NCI-H1694 treated with DMSO at 0.1 percent for 48 hours (cell line): ENCODE measurements around the gene PLA2G4F.

Experiments used
- DNase-seq: peaks from one replicate; lab custom pipeline; 2025; lab: John Stamatoyannopoulos, UW

The PLA2G4F gene

GRCh38 chr15:42165106-42165505 is 8.7 kb upstream of the PLA2G4F start:
- DNase-seq = no peak

- DNase-seq = no peak
Measured at GRCh38 chr15:42163947-42164550, 7.6 kb upstream of the PLA2G4F start.

- no peak for DNase-seq
Measured at GRCh38 chr15:42163291-42163690, 6.9 kb upstream of the PLA2G4F start.

DNA sequence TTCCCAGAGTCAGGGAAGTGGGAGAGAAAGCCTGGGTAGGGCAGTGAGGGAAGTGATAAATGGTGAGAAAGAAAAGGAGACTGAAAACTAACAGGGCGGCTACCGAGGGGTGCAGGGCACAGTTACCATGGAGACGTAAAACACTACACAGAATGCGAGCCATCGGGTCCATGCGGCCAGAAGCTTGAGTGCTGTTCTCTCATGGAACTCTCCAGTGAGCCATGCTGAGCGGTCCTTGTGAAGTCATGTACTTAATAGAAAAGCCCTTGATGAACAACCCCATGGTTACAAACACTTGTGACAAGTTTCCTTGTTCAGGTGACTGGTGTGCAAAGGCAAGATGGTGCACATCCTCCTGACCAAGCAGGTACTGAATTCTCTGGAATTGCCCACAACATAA is 3.7 kb upstream of the PLA2G4F start:
- DNase-seq = no peak

DNA sequence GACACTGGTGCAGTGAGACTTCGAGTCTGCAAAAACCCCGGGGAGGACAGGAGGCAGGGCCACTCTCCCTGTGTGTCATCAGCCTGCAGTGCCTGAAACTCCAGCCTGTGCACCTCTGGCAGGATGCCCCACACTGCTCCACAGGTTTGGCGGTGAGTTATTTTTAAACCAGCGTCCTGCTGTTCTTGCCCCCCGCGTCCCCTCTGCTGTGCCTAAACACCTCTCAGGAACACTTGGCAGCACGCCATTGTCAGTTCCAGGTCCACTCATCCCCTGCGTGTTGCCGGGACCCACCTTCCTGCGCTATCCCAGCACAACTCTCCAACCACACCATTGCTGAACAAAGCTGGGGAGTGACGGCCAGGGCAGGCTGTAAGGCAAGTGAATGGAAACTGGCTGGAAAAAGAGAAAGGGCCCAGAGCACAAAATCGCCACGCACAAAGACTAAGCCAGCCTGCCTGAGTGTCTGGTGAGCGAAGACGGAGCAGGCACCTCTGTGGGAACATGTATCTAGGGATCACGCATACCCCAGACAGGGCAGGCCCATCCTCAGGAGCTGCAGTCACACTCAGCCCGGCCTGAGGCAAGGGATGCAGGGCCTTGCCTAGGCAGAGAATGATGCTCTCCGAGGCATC is 3.1 kb upstream of the PLA2G4F start:
- DNase-seq = no peak

DNA sequence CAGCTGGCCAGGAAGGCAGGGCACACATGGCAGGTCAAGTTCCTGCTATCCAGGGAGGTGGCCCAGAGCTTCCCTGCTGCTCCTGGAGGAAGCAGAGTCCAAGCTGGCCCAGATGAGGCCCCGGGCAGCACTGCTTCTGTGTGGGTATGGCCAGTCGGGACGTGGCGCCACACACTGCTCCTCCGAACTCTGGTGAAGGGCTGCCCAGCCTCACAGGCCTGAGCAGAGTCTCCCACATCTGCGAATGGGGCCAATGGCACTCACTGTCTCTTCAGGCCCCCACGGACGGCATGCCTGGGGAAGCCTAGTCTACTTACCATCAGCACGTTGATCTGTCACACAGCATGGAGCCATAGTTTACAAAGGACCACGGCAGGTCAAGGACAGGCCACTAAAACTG is 2.5 kb upstream of the PLA2G4F start:
- no peak for DNase-seq

DNA sequence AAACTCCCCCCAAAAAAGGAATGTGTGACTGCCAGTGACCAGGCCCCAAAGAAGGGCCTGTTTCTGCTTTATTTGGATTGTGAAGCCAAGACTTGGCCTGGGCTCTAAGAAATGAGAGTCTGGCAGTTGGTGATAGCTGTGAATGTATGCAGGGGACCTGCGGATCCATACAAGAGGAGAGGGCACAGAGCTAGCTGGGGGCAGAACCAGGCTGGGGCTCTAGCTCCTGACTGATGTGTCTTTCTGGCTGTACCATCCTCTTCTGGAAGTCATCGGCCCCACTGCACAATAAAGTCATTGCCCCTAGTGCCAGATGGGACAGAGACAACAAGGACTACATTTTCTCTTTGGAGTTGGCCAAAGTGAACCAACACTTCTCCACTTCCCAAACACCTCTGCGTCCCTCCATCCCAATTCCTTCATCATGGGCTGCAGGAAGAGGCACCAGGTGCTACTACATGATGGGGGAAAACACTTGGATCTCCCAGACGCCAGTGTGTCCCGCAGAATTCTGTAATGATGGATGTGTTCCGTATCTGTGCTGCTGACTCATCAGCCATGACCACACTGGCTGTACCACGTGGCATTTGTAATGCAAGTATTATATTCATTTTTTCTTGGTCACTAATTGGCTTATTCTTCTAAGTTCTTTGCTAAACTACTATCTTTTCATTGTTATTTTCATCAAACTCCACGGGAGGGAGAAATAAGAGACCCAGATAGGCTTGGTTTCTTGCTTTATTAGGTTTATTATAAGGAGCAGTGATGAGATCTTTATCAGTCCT is 1.7 kb upstream of the PLA2G4F start:
- DNase-seq = no peak

DNA sequence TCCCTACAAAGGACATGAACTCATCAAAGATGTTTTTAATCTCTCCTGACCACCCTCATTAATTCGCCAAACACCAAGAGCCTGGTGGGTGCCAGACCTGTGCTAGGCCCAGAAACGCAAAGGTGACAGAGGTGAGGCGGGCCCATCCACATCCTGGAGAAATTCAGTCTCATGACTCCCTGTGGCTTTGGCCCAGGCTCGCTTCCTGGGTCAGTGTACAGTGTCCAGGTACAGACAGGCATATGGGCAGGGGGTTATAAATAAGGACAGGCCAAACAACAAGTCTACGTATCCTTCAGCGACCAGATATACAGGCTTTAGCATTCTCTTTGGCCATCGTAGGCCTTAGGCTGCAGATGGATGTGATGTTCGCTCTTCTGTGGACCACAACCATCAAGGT is 945 bp upstream of the PLA2G4F start:
- no peak for DNase-seq

DNA sequence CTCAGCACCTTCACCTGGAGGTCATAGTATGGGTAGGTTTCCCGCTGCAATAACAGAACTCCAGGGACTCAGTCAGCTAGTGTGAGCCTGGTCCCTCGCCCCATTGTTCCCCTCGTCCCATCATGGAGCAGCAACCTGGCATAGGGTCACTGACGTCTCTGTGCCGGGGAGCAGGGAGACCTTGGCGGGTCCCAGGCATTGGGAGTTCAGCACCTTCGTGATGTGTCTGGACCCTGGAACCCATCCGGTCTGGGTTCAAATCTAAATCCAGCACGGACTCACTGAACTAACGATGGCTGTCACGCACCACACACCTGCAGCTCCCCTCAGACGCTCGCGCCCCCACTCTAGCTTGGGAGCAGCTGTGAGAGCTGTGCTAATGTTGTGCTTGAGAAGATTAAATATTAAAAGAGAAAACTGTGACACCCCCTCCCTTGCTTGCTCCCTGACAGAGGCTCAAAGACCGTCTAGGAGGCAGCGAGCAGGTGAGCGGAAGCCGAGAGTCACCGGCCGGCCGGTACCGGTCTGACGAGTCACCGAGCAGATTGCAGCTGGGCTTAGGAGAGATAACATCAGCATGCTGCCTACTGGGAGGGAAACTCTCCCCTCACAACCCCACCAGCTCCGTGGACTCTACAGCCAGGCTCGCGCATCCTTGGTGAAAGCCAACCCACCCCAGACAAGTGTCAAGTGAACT is 742 bp downstream of the PLA2G4F start:
- no peak for DNase-seq

GRCh38 chr15:42154956-42155355 is 1.5 kb downstream of the PLA2G4F start:
- no peak for DNase-seq

DNA sequence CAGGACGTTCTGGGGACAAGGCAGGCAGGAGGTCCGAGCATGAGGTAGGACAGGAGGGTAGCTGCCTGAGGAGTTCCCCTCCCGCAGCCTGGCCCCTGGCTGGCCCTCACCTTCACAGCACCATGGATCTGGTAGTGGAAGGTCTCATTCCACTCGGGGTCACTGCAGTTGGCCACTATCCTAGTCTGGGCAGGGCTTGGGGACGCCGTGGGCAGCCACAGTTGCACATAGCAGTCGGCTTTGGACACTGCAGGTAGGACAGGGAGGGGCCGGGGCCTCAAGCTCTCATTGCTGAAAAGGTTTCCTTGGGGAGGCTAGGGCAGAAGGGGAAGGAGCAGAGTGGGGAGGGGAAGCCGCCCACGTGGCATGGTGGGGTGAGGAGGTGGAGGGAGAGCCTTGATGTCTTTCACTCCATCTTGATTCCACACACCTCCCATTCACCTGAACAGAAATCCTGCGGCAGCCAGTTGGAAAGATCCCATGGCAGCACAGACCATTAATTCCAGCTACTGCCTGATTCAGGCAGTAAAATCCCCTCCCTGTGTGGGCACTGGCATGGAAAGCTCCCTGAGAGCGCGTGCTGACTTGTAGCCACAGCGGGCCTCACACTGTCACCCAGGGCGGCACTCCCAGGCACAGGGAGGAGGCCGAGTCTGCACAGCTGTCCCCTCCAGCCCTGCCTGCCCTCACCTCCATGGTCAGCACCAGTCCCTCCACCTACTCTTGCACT is 2.1 kb downstream of the PLA2G4F start:
- no peak for DNase-seq

DNA sequence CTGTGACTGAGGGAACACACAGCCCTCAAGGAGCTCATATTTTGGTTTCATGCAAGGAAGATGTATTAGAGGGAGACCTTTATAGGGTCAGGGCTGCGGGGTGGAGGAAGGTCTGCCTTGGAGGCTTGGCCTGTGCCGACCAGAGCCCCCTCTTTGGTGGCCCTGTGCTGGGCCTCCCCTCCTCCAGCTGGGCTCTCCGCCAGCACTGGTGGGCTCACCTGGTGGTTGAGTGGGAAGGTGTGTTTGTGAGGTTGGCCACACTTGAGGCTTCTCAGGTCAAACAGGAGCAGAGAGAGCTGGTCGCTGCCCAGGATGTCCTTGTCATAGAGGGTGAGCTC is 2.6 kb downstream of the PLA2G4F start:
- DNase-seq = no peak

DNA sequence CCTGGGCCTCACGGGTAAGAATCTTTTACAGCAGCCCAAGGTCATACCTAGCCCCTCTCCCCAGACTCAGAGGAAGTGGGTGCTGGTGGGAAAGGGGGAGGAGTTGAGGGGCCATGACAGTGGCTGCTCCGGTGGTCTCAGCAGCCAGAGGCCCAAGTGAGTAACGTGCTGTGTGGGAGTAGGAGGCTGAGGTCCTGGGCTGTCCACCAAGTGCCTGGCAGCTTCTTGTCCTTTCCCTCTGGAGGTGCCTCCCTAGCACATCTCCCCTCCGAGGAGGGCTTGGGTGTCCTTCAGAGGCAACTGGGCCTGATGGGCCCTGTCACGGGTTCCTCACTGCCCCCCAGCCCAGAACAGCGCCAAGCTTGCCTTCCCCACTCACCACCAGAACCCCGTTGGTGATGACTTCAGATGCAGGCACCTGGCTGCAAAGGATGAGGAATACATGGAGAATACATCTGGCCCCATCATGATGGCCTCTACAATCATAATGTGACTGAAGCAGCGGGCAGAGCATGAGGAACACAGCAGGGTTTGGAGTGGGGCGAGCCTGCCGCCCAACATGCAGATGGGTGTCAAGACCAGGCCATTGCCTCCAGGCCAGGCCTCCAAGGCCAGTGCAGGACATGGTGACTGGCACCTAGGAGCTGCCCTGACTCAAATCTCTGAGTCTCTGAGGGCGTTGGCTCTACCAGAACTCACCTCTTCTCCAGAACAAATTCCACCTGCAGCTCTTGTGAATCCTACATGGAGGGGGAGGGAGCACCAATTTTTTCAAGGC is 3.3 kb downstream of the PLA2G4F start:
- no peak for DNase-seq

DNA sequence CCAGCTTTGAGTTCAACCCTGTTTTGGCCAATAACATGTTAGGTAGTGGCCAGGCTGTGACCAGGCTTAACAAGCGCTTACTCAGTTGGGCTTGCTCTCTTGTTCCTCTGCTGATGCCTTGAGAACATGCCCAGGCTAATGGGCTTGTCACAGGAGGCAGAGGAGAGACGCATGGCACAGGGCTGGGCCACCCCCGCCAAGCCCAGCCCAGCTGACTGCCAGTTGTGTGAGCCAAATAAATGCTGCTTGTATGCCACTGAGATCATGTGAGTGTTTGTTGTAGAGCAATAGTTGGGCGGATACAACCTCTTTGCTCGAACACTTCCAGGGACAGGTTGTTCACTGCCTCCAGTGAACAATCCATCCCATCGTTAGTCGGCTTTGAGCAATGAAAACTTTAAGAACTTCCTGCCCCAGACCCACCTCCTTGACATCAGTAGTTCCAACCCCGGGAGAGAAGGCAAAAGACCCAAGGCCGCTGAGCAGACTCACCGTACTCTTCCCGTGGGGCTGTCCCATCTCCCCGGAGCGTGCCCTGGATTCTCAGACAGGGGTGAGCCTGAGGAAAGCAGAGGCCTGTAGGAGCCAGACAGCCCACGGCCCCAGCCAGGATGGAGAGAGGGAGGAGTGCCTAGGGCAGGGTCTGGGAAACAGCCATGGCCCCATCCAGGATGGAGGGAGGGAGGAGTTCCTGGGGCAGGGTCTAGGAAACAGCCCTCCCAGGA is 4.1 kb downstream of the PLA2G4F start:
- DNase-seq = no peak

DNA sequence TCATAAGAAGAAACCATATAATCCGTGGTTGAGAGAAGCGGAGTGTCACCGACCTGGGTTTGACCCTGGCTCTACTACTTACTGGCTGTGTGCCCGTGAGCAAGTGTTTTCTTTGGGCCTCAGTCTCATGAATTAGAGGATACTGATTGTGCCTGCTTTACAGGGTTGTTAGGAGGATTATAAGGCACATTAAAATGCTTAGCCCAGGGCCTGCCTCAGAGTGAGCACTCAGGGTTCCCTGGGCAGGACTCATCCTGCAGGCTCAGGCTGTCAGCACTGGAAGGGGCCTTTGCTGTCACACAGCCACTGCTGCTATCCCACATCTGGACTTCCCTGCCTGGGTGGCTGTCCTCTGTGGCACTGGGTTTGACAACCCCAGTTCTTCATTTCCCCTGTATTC is 4.7 kb downstream of the PLA2G4F start:
- no peak for DNase-seq

GRCh38 chr15:42151141-42151561 is 5.3 kb downstream of the PLA2G4F start:
- no peak for DNase-seq

GRCh38 chr15:42150219-42150970 is 6.0 kb downstream of the PLA2G4F start:
- no peak for DNase-seq

DNA sequence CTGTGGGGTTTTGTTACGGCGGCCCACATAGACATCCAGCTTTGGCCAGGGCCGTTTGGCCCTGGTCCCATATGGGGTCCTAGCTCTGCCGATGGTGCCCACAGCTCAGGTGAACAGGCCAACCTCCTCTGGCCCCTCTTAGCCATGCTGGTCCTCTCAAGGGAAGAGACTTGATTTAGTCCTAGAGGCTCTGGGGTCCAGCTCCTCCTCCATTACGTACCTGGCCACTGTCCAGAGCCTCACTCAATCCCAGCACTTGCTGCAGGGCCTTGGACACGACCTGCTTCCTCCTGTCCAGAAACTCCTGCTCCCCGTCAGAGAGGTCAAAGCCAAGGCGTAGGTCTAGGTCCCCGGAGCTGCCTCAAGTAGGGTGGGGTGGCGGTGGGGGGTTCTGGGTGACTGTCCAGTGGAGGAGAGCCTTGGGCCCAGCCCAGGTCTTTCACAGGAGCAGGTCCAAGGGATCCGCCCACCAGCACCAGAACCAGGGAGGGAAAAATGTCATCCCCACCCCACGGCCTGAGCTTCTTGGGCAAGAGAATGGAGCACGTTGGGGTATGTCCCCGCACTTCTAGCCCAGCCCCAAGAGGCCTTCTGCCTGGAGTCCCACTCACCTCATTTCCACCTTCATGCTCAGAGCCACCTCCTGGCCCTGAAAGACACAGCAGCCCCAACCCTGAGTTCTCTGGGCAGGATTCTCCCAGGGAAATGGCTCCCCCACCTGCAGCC is 6.8 kb downstream of the PLA2G4F start:
- no peak for DNase-seq

- no peak for DNase-seq
Measured at GRCh38 chr15:42148808-42149492, 7.5 kb downstream of the PLA2G4F start.
